Measurements from ENCODE around the gene NCK2.

- TF ChIP-seq EZH2phosphoT487 (IDR thresholded peaks at IDR 0.05; ENCODE audit: borderline replicate concordance, low read depth) (no peak), CTCF (IDR thresholded peaks at IDR 0.05) (no peak), USF1 (IDR thresholded peaks at IDR 0.05; ENCODE audit: borderline replicate concordance, low read depth) (no peak), SMC3 (IDR thresholded peaks at IDR 0.05; ENCODE audit: low read depth, low read length) (no peak), FOXM1 (IDR thresholded peaks at IDR 0.05; ENCODE audit: low read depth) (no peak), MXI1 (IDR thresholded peaks at IDR 0.05; ENCODE audit: low read depth, low read length) (no peak), TAF1 (IDR thresholded peaks at IDR 0.05; ENCODE audit: borderline replicate concordance, low read depth, low read length) (no peak), RAD21 (IDR thresholded peaks at IDR 0.05; ENCODE audit: low read length) (no peak), GABPA (IDR thresholded peaks at IDR 0.05; ENCODE audit: low read depth) (no peak), RCOR1 (IDR thresholded peaks at IDR 0.05; ENCODE audit: low read length) (no peak), ZBTB33 (IDR thresholded peaks at IDR 0.05; ENCODE audit: borderline replicate concordance, low read depth) (no peak)
These were observed 8.1 kb downstream of the NCK2 start for GRCh38 chr2:105752691-105753358.

Data from SK-N-SH (cell line).